HepG2 (cell line): Measurements from ENCODE around the gene ADAT3. TPM values are rescaled to one million over a fixed set of nuclear protein-coding genes. Genes with fewer than 3 reads are reported as not detected.
A peak's percentile ranks its signal among the peaks of the same experiment; 100 is the strongest.

ENCODE experiments used
- HNF1B ChIP-seq: sonication (generic); formaldehyde crosslinking; IDR thresholded peaks from 2 replicates; pipeline ENCODE4 v1.5.1; 2020; ENCODE audit warnings: mild to moderate bottlenecking, moderate library complexity, missing genetic modification reagents
- KAT8 ChIP-seq: IDR thresholded peaks from 2 replicates; pipeline ENCODE4 v1.6.1; 2016; ENCODE audit warnings: missing genetic modification reagents, missing compliant biosample characterization
- KDM2A ChIP-seq: sonication (generic); formaldehyde crosslinking; IDR thresholded peaks from 2 replicates; pipeline ENCODE4 v1.4.0; 2020; ENCODE audit warnings: low read depth, missing genetic modification reagents, borderline replicate concordance
- KLF16 ChIP-seq, 2 experiments: sonication (generic) in 1 of 2; formaldehyde crosslinking in 1 of 2; IDR thresholded peaks; 2 replicates each; pipeline versions ENCODE4 v1.6.1 to v1.8.0; 2016 to 2023; ENCODE audit warnings: missing genetic modification reagents in 2 of 2, missing compliant biosample characterization in 1 of 2
- MEIS1 ChIP-seq: sonication (generic); formaldehyde crosslinking; IDR thresholded peaks from 2 replicates; pipeline ENCODE4 v1.9.0; 2021; ENCODE audit warnings: mild to moderate bottlenecking, missing genetic modification reagents, moderate library complexity, borderline replicate concordance
- POGZ ChIP-seq: sonication (generic); formaldehyde crosslinking; IDR thresholded peaks from 2 replicates; pipeline ENCODE4 v1.4.0; 2020; ENCODE audit warnings: mild to moderate bottlenecking, missing genetic modification reagents
- RXRB ChIP-seq: IDR thresholded peaks from 2 replicates; pipeline ENCODE4 v1.6.1; 2016; ENCODE audit warnings: borderline replicate concordance, missing genetic modification reagents, missing compliant biosample characterization
- SAP130 ChIP-seq: IDR thresholded peaks from 2 replicates; pipeline ENCODE4 v1.6.1; 2016; ENCODE audit warnings: low read depth
- SKI ChIP-seq: fragments of 450-650 bp; IDR thresholded peaks from one replicate; pipeline ENCODE4 v1.6.1; 2018; ENCODE audit warnings: mild to moderate bottlenecking; ENCODE audit not compliant: partially characterized antibody
- SMARCC2 ChIP-seq: fragments of 450-650 bp; IDR thresholded peaks from 2 replicates; pipeline ENCODE4 v1.6.1; 2017; ENCODE audit warnings: antibody characterized with exemption, mild to moderate bottlenecking
- SNAPC2 ChIP-seq: sonication (generic); formaldehyde crosslinking; IDR thresholded peaks from 2 replicates; pipeline ENCODE4 v1.8.1; 2022; ENCODE audit warnings: mild to moderate bottlenecking, missing genetic modification reagents
- ZNF101 ChIP-seq: sonication (generic); formaldehyde crosslinking; IDR thresholded peaks from 2 replicates; pipeline ENCODE4 v1.4.0; 2020; ENCODE audit warnings: mild to moderate bottlenecking, low read depth, missing genetic modification reagents, borderline replicate concordance
- ZNF275 ChIP-seq: sonication (generic); formaldehyde crosslinking; IDR thresholded peaks from 2 replicates; pipeline ENCODE4 v1.8.0; 2022; ENCODE audit warnings: missing genetic modification reagents, mild to moderate bottlenecking, inconsistent platforms, borderline replicate concordance
- ZNF772 ChIP-seq: sonication (generic); formaldehyde crosslinking; IDR thresholded peaks from 2 replicates; pipeline ENCODE4 v1.5.0; 2020; ENCODE audit warnings: mild to moderate bottlenecking, missing genetic modification reagents
- polyA plus RNA-seq, 8 experiments: library from polyadenylated mRNA; depleted of rRNA in 3 of 8; stranded (reverse) in 7 of 8; unstranded in 1 of 8; fragments of >200 nt; fragmentation: Illumina TruSeq in 4 of 8; extraction: Trizol in 4 of 8; gene quantifications; 2 replicates each; pipeline versions ENCODE4 v1.2.1 to v1.2.3, GENCODE V29; 2011 to 2016; ENCODE audit warnings: low read depth in 4 of 8, missing spikeins in 1 of 8, mixed read lengths in 1 of 8; ENCODE audit not compliant: insufficient read depth in 1 of 8
- total RNA-seq, 5 experiments: library from RNA; depleted of rRNA; stranded (reverse); fragments of >200 nt; fragmentation: Illumina TruSeq; extraction: Trizol; gene quantifications; 2 replicates each; pipeline ENCODE4 v1.2.3, GENCODE V29; 2016; ENCODE audit warnings: low read depth in 1 of 5
- TF ChIP-seq, protein P1 (sequence below): sonication (generic); formaldehyde crosslinking; IDR thresholded peaks from 2 replicates; pipeline ENCODE4 v1.9.0; 2022; ENCODE audit warnings: missing genetic modification reagents, mild to moderate bottlenecking, borderline replicate concordance
- TF ChIP-seq, protein P2 (sequence below): sonication (generic); formaldehyde crosslinking; IDR thresholded peaks from 2 replicates; pipeline ENCODE4 v1.4.0; 2020; ENCODE audit warnings: missing genetic modification reagents
- TF ChIP-seq, protein P3 (sequence below): sonication (generic); formaldehyde crosslinking; IDR thresholded peaks from 2 replicates; pipeline ENCODE4 v1.4.0; 2020; ENCODE audit warnings: missing genetic modification reagents

Gene ADAT3
- total and polyA plus RNA-seq, 2 of the 13 experiments (the other 11 are each of a cell fraction or from before 2014, with no cell fraction given) = 0.95 to 3.5 TPM

DNA sequence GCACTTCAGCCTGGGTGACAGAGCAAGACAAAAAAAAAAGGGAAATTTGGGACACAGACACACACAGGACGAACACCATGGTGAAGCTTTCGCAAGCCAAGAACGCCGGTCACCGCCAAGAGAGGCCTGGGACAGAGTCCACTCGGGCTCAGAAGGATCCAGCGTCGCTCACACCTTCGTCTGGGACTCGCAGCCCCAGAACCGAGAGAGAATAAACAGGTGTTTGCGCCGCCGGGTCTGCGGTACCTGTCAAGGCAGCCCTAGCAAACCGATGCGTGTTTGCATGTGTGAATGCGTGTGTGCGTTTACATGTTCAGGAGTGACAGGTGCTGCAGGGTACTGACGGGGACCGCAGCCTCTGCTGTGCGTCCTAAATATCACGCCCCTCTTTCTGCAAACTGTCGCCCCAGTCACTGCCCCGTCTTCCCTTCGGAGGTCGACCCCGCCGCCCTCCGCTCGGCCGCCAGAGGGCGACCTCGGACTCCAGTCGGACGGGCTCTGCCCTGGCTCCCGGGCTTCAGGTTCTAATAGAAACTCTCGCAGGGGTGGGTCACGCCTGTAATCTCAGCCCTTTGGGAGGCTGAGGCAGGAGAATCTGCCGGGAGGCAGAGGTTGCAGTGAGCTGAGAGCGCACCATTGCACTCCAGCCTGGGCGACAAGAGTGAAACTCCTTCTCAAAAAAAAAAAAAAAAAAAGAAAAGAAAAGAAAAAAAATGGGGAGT lies 24.0 kb downstream of the ADAT3 start (continued):
- TF ChIP-seq, protein P1, sequence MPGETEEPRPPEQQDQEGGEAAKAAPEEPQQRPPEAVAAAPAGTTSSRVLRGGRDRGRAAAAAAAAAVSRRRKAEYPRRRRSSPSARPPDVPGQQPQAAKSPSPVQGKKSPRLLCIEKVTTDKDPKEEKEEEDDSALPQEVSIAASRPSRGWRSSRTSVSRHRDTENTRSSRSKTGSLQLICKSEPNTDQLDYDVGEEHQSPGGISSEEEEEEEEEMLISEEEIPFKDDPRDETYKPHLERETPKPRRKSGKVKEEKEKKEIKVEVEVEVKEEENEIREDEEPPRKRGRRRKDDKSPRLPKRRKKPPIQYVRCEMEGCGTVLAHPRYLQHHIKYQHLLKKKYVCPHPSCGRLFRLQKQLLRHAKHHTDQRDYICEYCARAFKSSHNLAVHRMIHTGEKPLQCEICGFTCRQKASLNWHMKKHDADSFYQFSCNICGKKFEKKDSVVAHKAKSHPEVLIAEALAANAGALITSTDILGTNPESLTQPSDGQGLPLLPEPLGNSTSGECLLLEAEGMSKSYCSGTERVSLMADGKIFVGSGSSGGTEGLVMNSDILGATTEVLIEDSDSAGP (CRISPR knock-in tag) = peak; percentile 54; the same call in 1 of the 2 replicates
- TF ChIP-seq SAP130 (CRISPR knock-in tag) (peak; percentile 72; the same call in 1 of the 2 replicates), POGZ (CRISPR knock-in tag) (0 out of 2 replicates have a peak, but pooled peaks have one; percentile 8), ZNF101 (CRISPR knock-in tag) (no peak), KDM2A (CRISPR knock-in tag) (peak; percentile 88; the same call in 1 of the 2 replicates), SKI (peak; percentile 10), ZNF275 (CRISPR knock-in tag) (no peak), KLF16 (CRISPR knock-in tag; IDR thresholded peaks at IDR 0.05) (0 out of 4 replicates have a peak, but pooled peaks of 1 of the 2 experiments have one; percentile 20), ZNF772 (no peak), MEIS1 (CRISPR knock-in tag) (no peak), KAT8 (CRISPR knock-in tag) (peak; percentile 35; the same call in 1 of the 2 replicates), HNF1B (CRISPR knock-in tag) (peak; percentile 61; the same call in 1 of the 2 replicates), SNAPC2 (CRISPR knock-in tag) (peak; percentile 34; the same call in 1 of the 2 replicates), SMARCC2 (no peak), RXRB (CRISPR knock-in tag) (peak; percentile 36; the same call in 1 of the 2 replicates)
- TF ChIP-seq, protein P2, sequence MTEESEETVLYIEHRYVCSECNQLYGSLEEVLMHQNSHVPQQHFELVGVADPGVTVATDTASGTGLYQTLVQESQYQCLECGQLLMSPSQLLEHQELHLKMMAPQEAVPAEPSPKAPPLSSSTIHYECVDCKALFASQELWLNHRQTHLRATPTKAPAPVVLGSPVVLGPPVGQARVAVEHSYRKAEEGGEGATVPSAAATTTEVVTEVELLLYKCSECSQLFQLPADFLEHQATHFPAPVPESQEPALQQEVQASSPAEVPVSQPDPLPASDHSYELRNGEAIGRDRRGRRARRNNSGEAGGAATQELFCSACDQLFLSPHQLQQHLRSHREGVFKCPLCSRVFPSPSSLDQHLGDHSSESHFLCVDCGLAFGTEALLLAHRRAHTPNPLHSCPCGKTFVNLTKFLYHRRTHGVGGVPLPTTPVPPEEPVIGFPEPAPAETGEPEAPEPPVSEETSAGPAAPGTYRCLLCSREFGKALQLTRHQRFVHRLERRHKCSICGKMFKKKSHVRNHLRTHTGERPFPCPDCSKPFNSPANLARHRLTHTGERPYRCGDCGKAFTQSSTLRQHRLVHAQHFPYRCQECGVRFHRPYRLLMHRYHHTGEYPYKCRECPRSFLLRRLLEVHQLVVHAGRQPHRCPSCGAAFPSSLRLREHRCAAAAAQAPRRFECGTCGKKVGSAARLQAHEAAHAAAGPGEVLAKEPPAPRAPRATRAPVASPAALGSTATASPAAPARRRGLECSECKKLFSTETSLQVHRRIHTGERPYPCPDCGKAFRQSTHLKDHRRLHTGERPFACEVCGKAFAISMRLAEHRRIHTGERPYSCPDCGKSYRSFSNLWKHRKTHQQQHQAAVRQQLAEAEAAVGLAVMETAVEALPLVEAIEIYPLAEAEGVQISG = no peak
- TF ChIP-seq, protein P3, sequence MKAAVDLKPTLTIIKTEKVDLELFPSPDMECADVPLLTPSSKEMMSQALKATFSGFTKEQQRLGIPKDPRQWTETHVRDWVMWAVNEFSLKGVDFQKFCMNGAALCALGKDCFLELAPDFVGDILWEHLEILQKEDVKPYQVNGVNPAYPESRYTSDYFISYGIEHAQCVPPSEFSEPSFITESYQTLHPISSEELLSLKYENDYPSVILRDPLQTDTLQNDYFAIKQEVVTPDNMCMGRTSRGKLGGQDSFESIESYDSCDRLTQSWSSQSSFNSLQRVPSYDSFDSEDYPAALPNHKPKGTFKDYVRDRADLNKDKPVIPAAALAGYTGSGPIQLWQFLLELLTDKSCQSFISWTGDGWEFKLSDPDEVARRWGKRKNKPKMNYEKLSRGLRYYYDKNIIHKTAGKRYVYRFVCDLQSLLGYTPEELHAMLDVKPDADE (CRISPR knock-in tag) = no peak
